Measurements from ENCODE around the gene TRMU.

Gene TRMU

DNA sequence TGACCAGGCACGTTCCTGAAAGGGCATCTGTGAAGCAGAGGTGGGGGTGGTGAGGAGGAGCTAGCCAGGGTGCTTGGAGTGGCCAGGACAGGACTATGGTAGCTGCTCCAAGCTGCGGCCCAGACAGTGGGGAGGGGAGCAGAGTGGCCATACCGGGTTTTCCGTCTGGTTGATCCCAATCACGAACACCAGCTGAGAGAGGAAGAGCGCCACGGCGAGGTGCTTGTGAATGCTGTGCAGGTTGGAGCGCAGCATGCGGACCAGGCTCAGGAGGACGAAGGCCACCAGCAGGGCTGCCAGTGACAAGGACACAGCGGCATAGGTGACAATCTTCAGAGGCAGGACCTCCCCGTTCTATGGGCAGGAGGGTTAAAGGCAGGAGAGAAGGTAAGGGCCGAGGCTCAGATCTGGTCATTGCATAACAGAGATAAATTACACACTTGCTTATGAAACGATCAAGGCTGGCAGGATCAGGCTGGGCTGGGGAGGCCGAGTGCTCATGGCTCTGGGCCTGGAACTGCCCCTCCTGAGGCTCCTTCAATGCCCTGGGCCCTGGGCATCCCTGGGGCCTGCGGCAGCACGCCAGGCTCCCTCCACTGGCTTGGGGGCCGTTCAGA, 41.5 kb downstream of the TRMU start:
- no peaks in the 10 kb centered on the region for H3K27me3 ChIP-seq (ENCODE audit: low read depth, low read length)
- peaks cover 5 to 7% of the 10 kb centered on the region in 2 donors for H3K9me3 ChIP-seq (ENCODE audit: control insufficient read depth in 1 of 2, low read length in 2 of 2)
- no peaks in the 10 kb centered on the region for H3K4me1 ChIP-seq (ENCODE audit: control insufficient read depth in 1 of 2, insufficient read depth in 2 of 2, low read length in 2 of 2)
- H3K27ac ChIP-seq (ENCODE audit: low read length), result no peak overlapping the region
- no peaks in the 10 kb centered on the region for H3K36me3 ChIP-seq (ENCODE audit: control insufficient read depth in 1 of 2, insufficient read depth in 2 of 2, low read length in 2 of 2)
- H3K4me3 ChIP-seq (ENCODE audit: low read depth in 1 of 2, low read length in 2 of 2), result no peak overlapping the region

DNA sequence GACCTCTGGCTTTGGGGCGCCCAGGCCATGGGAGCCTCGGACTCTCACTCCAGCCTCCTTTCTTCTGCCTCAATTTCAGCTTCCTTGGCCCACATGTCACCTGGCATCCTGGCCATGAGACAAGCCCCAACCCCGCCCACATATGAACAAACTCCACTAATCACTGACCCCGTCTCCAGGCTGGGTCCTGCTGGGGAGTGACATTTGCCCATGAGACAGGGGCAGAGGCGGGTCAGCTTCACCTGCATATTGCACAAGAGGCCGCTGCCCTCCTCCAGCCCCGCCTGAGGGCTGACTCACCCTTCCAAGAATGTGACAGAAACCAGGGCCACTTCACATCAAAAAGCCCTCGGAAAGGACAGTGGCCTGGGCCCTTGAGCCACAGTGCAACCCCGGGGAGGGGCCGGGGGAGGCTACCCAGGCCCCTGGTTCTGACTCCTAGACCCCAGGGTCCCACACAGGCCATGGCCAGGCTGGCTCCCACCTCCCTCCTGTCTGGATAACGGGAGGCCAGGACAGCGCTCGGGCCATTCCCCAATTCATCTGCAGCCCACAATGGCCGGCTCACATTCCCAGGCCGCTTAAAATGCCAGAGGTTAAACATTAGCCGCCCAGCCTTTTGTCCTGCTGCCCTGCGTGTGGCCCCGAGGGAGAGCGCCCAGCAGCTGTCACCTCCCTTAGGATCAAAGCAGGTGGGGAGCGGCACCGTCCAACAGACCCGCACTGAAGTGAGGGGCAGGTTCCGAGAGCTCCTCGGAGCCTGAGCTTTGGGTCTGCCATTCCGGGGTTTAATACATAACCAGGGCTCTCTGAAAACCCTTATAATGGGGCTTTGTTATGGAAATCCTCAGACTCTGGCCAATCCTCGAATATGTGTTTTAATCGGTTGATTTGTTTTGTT, 42.3 kb downstream of the TRMU start:
- no peaks in the 10 kb centered on the region for H3K4me1 ChIP-seq (ENCODE audit: control insufficient read depth in 1 of 2, insufficient read depth in 2 of 2, low read length in 2 of 2)
- H3K27me3 ChIP-seq (ENCODE audit: low read depth, low read length), result no peaks in the 10 kb centered on the region
- H3K27ac ChIP-seq (ENCODE audit: low read length), result no peak overlapping the region
- peaks cover 5 to 7% of the 10 kb centered on the region in 2 donors for H3K9me3 ChIP-seq (ENCODE audit: control insufficient read depth in 1 of 2, low read length in 2 of 2)
- H3K4me3 ChIP-seq (ENCODE audit: low read depth in 1 of 2, low read length in 2 of 2), result no peak overlapping the region
- H3K36me3 ChIP-seq (ENCODE audit: control insufficient read depth in 1 of 2, insufficient read depth in 2 of 2, low read length in 2 of 2), result no peaks in the 10 kb centered on the region

DNA sequence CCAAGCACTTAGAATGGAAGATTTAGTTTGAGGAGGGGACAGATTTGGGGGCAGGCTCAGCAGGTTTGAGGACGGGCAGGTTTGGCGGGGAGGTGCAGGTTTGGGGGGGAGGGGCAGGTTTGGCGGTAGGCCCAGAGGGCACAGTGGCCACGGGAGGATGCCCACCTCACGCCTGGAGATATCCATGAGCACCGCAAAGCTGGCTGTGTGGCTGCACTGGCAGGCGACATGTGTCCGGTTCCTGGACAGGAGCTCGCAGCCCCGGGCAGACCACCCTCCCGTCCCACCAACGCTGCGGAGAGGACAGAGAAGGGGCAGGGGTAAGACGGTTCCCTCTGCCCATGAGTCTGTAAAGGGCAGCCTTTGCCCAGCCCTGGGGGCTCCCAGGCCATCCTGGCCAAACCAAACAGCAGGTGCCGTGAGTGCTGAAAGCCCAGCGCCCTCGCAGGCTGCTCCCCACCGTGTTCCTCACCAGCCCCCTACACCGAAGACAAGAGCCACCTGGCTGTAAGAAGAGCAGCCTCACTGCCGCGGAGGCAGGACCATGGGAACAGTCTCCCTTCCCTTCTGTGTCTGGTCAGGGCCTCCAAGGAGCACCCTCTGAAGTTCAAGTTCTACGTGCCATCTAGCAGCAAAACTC, 43.0 kb downstream of the TRMU start:
- no peak overlapping the region for H3K4me3 ChIP-seq (ENCODE audit: low read depth in 1 of 2, low read length in 2 of 2)
- no peak overlapping the region for H3K27ac ChIP-seq (ENCODE audit: low read length)
- no peaks in the 10 kb centered on the region for H3K27me3 ChIP-seq (ENCODE audit: low read depth, low read length)
- peaks cover 5 to 7% of the 10 kb centered on the region in 2 donors for H3K9me3 ChIP-seq (ENCODE audit: control insufficient read depth in 1 of 2, low read length in 2 of 2)
- no peaks in the 10 kb centered on the region for H3K4me1 ChIP-seq (ENCODE audit: control insufficient read depth in 1 of 2, insufficient read depth in 2 of 2, low read length in 2 of 2)
- H3K36me3 ChIP-seq (ENCODE audit: control insufficient read depth in 1 of 2, insufficient read depth in 2 of 2, low read length in 2 of 2), result no peaks in the 10 kb centered on the region

DNA sequence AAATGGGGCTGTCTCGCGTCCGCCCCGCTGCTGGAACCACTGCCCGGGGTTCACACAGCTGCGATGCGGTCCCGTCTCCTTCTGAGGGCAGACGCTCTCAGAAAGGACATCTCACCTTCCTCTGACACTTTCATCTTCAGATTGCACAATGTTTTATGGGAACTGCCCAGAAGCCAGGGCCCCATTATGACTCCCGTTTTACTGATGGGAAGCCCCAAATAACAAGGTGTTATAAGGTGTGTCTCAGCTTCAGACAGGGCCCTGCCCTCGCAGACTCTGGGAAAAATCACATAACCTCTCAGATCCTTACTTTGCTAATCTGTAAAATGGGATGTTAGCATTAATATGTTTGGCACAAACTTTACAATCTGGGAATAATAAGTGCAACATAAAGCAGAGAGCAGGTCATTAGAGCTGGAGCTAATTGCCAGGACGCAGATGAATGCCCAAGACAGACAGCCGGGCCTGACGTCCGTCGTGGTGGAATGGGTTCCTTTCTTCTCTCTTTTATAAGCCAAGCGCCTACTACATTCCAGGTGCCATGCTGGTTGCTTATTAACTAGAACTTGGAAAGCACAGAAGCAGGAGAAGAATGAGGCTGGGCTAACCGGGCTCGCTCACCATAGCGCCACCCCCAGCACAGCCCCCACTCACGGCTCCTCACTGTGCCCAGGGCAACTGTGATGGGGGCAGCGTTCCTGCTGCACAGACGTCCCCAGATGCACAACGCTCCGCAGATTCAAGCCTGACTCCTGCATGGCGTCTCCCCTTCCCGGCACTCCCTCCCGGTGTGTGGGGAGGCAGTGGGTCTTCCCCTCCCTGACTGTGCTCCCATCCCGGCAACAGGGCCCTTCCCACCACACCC, 43.8 kb downstream of the TRMU start:
- Histone ChIP-seq H3K36me3 (ENCODE audit: control insufficient read depth in 1 of 2, insufficient read depth in 2 of 2, low read length in 2 of 2) (no peaks in the 10 kb centered on the region), H3K9me3 (ENCODE audit: control insufficient read depth in 1 of 2, low read length in 2 of 2) (peaks cover 5 to 7% of the 10 kb centered on the region in 2 donors), H3K4me1 (ENCODE audit: control insufficient read depth in 1 of 2, insufficient read depth in 2 of 2, low read length in 2 of 2) (no peaks in the 10 kb centered on the region), H3K4me3 (ENCODE audit: low read depth in 1 of 2, low read length in 2 of 2) (no peak overlapping the region), H3K27ac (ENCODE audit: low read length) (no peak overlapping the region), H3K27me3 (ENCODE audit: low read depth, low read length) (no peaks in the 10 kb centered on the region)

DNA sequence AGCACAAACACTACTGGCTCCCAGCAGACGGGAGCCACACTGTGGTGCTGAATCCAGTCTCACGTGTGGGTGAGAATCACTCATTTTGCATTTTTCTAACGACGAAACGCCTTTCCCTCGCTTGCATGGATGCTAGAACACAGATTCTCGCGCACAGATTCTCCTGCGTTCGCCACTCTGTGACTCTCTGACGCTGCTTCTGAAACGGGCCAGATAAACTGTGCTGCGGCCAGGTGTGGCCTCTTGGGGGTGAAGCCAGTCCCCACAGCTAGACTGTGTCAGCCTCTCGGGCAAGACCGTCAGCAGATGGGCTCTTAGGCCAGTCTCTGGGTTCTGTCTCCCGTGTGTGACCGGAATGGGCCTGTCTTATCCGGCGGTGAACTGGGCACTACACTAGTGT, 44.6 kb downstream of the TRMU start:
- H3K27me3 ChIP-seq (ENCODE audit: low read depth, low read length), result no peaks in the 10 kb centered on the region
- no peaks in the 10 kb centered on the region for H3K4me1 ChIP-seq (ENCODE audit: control insufficient read depth in 1 of 2, insufficient read depth in 2 of 2, low read length in 2 of 2)
- H3K36me3 ChIP-seq (ENCODE audit: control insufficient read depth in 1 of 2, insufficient read depth in 2 of 2, low read length in 2 of 2), result no peaks in the 10 kb centered on the region
- peaks cover 5 to 7% of the 10 kb centered on the region in 2 donors for H3K9me3 ChIP-seq (ENCODE audit: control insufficient read depth in 1 of 2, low read length in 2 of 2)
- H3K4me3 ChIP-seq (ENCODE audit: low read depth in 1 of 2, low read length in 2 of 2), result no peak overlapping the region
- H3K27ac ChIP-seq (ENCODE audit: low read length), result no peak overlapping the region

DNA sequence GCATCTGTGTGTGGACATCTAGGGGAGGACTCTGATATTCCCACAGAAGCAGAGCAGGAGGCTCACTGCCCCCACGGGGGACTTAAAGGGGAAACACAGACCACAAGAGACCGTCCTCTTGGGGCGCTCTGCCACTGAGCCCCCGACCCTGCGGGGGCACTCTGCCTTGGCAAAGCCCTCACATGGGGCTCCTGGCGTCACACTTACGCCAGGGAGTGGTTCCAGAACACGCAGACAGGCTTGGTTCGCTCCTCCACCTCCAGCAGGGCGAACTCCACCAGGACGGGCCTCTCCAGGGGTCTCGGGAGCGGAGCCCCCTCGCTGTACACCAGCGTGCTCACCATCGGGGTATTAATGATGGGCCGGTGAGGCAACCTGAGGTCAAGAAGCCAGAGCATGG, 45.1 kb downstream of the TRMU start:
- Histone ChIP-seq H3K4me1 (ENCODE audit: control insufficient read depth in 1 of 2, insufficient read depth in 2 of 2, low read length in 2 of 2) (no peaks in the 10 kb centered on the region), H3K27me3 (ENCODE audit: low read depth, low read length) (no peaks in the 10 kb centered on the region), H3K9me3 (ENCODE audit: control insufficient read depth in 1 of 2, low read length in 2 of 2) (peaks cover 5 to 7% of the 10 kb centered on the region in 2 donors), H3K4me3 (ENCODE audit: low read depth in 1 of 2, low read length in 2 of 2) (no peak overlapping the region), H3K36me3 (ENCODE audit: control insufficient read depth in 1 of 2, insufficient read depth in 2 of 2, low read length in 2 of 2) (no peaks in the 10 kb centered on the region), H3K27ac (ENCODE audit: low read length) (no peak overlapping the region)

DNA sequence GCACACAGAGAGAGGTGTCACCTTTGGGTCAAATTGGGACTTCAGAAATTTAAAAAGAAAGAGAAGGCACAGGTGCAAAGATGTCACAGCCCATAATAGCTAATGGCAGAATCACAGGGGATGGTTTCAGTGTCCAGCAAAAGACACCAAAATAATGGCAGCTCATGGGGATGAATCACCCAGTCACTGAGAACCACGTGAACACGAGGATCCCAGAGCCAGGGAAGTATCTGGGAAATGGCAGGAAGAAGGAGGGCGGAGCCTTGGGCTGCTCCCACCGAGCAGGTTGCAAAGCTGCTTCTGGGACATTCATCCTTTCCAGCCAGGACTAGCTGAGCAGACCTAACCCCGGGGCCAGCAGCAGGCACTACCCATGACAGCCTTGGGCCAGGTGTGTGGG, 45.6 kb downstream of the TRMU start:
- Histone ChIP-seq H3K27ac (ENCODE audit: low read length) (no peak overlapping the region), H3K27me3 (ENCODE audit: low read depth, low read length) (no peaks in the 10 kb centered on the region), H3K36me3 (ENCODE audit: control insufficient read depth in 1 of 2, insufficient read depth in 2 of 2, low read length in 2 of 2) (no peaks in the 10 kb centered on the region), H3K4me3 (ENCODE audit: low read depth in 1 of 2, low read length in 2 of 2) (no peak overlapping the region), H3K4me1 (ENCODE audit: control insufficient read depth in 1 of 2, insufficient read depth in 2 of 2, low read length in 2 of 2) (no peaks in the 10 kb centered on the region), H3K9me3 (ENCODE audit: control insufficient read depth in 1 of 2, low read length in 2 of 2) (peaks cover 0 to 4% of the 10 kb centered on the region in 2 donors)

DNA sequence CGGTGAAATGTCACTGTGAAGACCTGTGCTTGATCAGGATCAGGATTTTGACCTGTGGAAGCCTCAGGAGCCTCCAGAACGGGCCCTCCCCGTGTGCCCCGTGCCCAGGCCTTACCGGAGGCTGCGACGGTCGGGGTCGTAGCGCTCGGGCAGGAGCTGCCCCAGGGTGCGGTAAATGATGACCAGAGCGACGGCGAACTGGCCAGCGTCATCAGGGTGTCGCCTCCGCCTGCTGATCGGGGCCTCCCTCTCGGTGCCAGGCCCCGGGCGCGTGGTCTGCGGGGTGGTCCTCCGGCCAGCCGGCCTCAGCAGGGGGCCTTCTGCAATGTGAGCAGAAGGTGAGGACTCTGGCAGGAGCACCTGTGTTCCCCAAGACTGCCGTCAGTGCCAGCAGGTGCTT, 46.2 kb downstream of the TRMU start:
- Histone ChIP-seq H3K4me1 (ENCODE audit: control insufficient read depth in 1 of 2, insufficient read depth in 2 of 2, low read length in 2 of 2) (no peaks in the 10 kb centered on the region), H3K27ac (ENCODE audit: low read length) (no peak overlapping the region), H3K4me3 (ENCODE audit: low read depth in 1 of 2, low read length in 2 of 2) (no peak overlapping the region), H3K27me3 (ENCODE audit: low read depth, low read length) (no peaks in the 10 kb centered on the region), H3K9me3 (ENCODE audit: control insufficient read depth in 1 of 2, low read length in 2 of 2) (no peaks in the 10 kb centered on the region), H3K36me3 (ENCODE audit: control insufficient read depth in 1 of 2, insufficient read depth in 2 of 2, low read length in 2 of 2) (no peaks in the 10 kb centered on the region)

DNA sequence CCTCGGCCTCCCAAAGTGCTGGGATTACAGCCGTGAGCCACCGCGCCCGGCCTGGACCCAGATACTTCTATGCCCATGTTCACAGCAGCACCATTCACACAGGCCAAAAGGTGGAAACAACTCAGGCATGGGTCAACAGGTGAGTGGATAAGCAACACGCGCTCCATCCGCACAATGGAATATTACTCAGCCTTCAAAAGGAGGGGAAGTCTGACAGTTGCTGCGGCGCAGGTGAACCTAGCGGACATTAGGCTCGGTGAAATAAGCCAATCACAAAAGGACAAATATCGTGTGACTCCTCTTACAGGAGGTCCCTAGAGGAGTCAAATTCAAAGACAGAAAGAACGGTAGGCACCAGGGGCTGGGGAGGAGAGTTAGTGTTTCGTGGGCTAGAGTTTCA, 47.0 kb downstream of the TRMU start:
- Histone ChIP-seq H3K36me3 (ENCODE audit: control insufficient read depth in 1 of 2, insufficient read depth in 2 of 2, low read length in 2 of 2) (no peaks in the 10 kb centered on the region), H3K4me1 (ENCODE audit: control insufficient read depth in 1 of 2, insufficient read depth in 2 of 2, low read length in 2 of 2) (no peaks in the 10 kb centered on the region), H3K4me3 (ENCODE audit: low read depth in 1 of 2, low read length in 2 of 2) (no peak overlapping the region), H3K9me3 (ENCODE audit: control insufficient read depth in 1 of 2, low read length in 2 of 2) (no peaks in the 10 kb centered on the region), H3K27ac (ENCODE audit: low read length) (no peak overlapping the region), H3K27me3 (ENCODE audit: low read depth, low read length) (no peaks in the 10 kb centered on the region)

DNA sequence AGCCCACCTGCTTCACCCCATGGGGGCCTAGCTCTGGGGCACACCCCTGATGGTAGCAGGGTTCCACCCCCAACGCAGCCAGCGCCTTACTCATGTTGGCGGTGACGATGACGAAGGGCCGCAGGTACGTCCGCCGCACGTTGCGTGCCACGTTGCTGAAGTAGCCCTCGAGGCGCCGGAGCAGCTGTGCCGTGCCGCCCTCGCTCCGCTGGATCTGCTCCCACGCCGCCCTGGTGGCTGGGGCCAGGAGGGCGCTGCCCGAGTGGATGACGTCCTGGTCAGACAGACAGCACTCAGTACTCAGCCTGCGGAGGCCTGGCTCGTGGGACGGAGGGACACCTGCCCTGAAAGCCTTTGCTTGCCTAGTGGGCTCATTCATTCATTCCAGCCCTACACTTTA, 50.8 kb downstream of the TRMU start:
- no peak overlapping the region for H3K4me3 ChIP-seq (ENCODE audit: low read depth in 1 of 2, low read length in 2 of 2)
- no peaks in the 10 kb centered on the region for H3K36me3 ChIP-seq (ENCODE audit: control insufficient read depth in 1 of 2, insufficient read depth in 2 of 2, low read length in 2 of 2)
- no peaks in the 10 kb centered on the region for H3K9me3 ChIP-seq (ENCODE audit: control insufficient read depth in 1 of 2, low read length in 2 of 2)
- no peaks in the 10 kb centered on the region for H3K4me1 ChIP-seq (ENCODE audit: control insufficient read depth in 1 of 2, insufficient read depth in 2 of 2, low read length in 2 of 2)
- no peaks in the 10 kb centered on the region for H3K27me3 ChIP-seq (ENCODE audit: low read depth, low read length)
- H3K27ac ChIP-seq (ENCODE audit: low read length), result no peak overlapping the region

DNA sequence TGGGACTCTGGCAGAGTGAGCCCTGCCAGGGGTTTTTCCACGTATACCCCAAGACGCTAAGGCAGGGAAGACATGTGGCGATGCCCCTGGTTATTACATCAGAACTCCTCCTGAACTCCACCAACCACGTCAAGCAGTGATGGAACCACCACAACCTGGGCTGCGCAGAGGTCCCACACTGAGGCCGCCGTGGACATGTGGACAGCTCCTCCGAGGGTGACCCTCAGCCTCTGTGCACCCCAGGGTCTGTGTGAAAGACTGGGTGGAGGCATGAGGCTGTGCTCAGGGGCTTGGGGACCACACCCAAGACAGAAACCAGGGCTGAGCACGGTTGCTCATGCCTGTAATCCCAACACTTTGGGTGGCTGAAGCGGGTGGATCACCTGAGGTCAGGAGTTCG, 52.2 kb downstream of the TRMU start:
- Histone ChIP-seq H3K4me3 (ENCODE audit: low read depth in 1 of 2, low read length in 2 of 2) (no peak overlapping the region), H3K27ac (ENCODE audit: low read length) (no peak overlapping the region), H3K27me3 (ENCODE audit: low read depth, low read length) (no peaks in the 10 kb centered on the region), H3K9me3 (ENCODE audit: control insufficient read depth in 1 of 2, low read length in 2 of 2) (no peaks in the 10 kb centered on the region), H3K36me3 (ENCODE audit: control insufficient read depth in 1 of 2, insufficient read depth in 2 of 2, low read length in 2 of 2) (no peaks in the 10 kb centered on the region), H3K4me1 (ENCODE audit: control insufficient read depth in 1 of 2, insufficient read depth in 2 of 2, low read length in 2 of 2) (no peaks in the 10 kb centered on the region)

Measured in muscle layer of duodenum (tissue), 2 donors.